Kidney (tissue), 14 donors: ENCODE measurements around the gene TULP4. TPM values are rescaled to one million over a fixed set of nuclear protein-coding genes. Genes with fewer than 3 reads are reported as not detected.

Experiments used
- DNase-seq, 5 donors: peaks; one replicate each; pipeline ENCODE4 v3.0.0-alpha.2; 2013 to 2020
- FAIRE-seq: peaks from 2 replicates; lab custom pipeline; 2012; peaks lifted over from hg19 to GRCh38; lab: Jason Lieb, UNC
- H3K27ac ChIP-seq, 2 donors: one replicate each; pipeline ENCODE4 v1.7.0; 2013; ENCODE audit warnings: low read depth in 2 of 2, low read length in 2 of 2, inconsistent platforms in 1 of 2
- H3K27me3 ChIP-seq: one replicate; pipeline ENCODE4 v1.7.1; 2013; ENCODE audit warnings: low read length, inconsistent platforms; ENCODE audit not compliant: control insufficient read depth, insufficient read depth
- H3K36me3 ChIP-seq, 3 donors: one replicate each; pipeline versions ENCODE4 v1.7.0 to v1.7.1; 2013; ENCODE audit warnings: low read length in 3 of 3, control low read depth in 1 of 3, inconsistent platforms in 1 of 3; ENCODE audit not compliant: insufficient read depth in 3 of 3, control insufficient read depth in 2 of 3
- H3K4me1 ChIP-seq, 3 donors: one replicate each; pipeline versions ENCODE4 v1.7.0 to v1.7.1; 2013; ENCODE audit warnings: low read length in 3 of 3, inconsistent platforms in 1 of 3, low read depth in 1 of 3; ENCODE audit not compliant: control insufficient read depth in 2 of 3, insufficient read depth in 2 of 3
- H3K4me3 ChIP-seq, 3 donors: one replicate each; pipeline versions ENCODE4 v1.7.0 to v1.8.1; 2013; ENCODE audit warnings: low read length in 3 of 3, control low read depth in 1 of 3, inconsistent platforms in 1 of 3
- H3K9ac ChIP-seq, 3 donors: one replicate each; pipeline versions ENCODE4 v1.7.0 to v1.7.1; 2013; ENCODE audit warnings: low read length in 3 of 3, control low read depth in 1 of 3, inconsistent platforms in 1 of 3
- H3K9me3 ChIP-seq, 3 donors: one replicate each; pipeline versions ENCODE4 v1.7.0 to v1.7.1; 2013; ENCODE audit warnings: low read length in 3 of 3, control low read depth in 1 of 3, inconsistent platforms in 1 of 3; ENCODE audit not compliant: control insufficient read depth in 2 of 3, insufficient read depth in 1 of 3
- intact Hi-C: fragments of 100-400 bp; cut with DNase I; formaldehyde crosslinking; loops from one replicate; pipeline ENCODE4 v1.11.1; 2022
- polyA plus RNA-seq: library from polyadenylated mRNA; stranded (reverse); fragments of 350-450 nt; fragmentation: Illumina TruSeq; extraction: RNeasy Lipid Tissue Mini Kit (QIAGEN cat#74804); gene quantifications from one replicate; pipeline ENCODE4 v1.2.3, GENCODE V29; 2014; ENCODE audit warnings: low read depth, low replicate concordance; ENCODE audit not compliant: insufficient read depth
- total RNA-seq: library from RNA; stranded (reverse); fragmentation: NEBNext Ultra II Directional; extraction: Animal tissue kit (Norgen Biotek cat#: 25700); gene quantifications from one replicate; pipeline ENCODE4 v1.2.1, GENCODE V29; 2021
- TF ChIP-seq, protein P1 (sequence below): IDR thresholded peaks from 3 replicates; pipeline ENCODE4 v1.5.1; 2012; ENCODE audit warnings: mild to moderate bottlenecking, moderate library complexity, borderline replicate concordance; ENCODE audit not compliant: insufficient read depth; ENCODE audit errors: extremely low read depth
- donor health status: control.
- donor health status: control.
- donor health status: control.
- donor health status: control.
- donor health status: control.
- donor health status: DM: yes; HTN: yes; CAD: no.
- donor health status: Normal renal cell carcinoma (clear cell type).

Gene TULP4
- total and polyA plus RNA-seq, 2 donors from 2014 or later, result 3.3 to 114 TPM

DNA sequence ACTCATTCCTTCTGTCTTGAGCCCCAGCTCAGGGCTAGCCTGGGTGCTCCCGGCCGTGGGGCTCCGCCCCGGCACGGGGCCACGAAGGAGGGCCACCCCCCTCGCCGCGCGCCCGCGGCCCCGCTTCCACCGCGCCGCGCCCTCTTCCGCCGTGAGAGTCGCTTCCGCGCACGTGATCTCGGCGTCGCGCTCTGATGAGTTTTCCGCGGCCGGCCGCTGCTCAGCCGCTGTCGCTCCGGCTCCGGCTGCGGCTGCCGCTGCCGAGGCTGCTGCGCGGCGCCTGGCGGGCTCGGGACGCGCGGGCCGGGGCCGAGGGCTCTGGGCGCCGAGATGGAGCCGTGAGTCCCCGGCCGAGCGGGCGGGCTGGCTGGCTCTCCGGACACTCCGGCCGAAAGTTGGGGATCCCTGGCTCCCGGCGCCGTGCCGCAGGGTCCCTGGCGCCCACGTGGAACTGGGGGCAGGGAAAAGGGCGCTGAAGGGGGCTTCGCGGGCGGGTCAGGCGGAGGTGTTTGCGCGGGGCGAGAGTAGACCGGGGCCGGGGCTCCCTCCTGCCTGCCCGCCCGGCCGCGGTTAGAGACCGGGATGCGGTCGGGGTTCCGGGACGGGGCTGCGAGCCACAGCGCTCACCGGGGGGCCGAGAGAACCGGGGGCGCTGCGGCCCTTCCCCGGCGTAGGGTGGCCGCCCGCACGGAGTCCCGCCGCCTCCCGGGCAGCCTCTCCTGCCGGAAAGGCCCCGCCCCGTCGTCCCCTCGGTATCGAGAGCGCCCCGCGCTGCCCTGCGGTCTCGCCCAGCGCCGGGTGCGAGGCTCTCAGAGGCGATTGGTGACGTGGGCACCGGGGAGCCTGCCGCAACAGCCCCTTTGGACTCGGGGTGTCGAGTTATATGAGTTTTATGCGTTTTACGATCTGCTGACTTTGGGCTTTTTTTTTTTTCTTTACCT, 247.9 kb downstream of the TULP4 start, which contains the start of gene TMEM181:
Gene TMEM181 (plus strand): TSS at position 197 of the 941 bp plus-strand sequence. CDS start 134 bp downstream, at position 331.
- no peaks in the 10 kb centered on the region for H3K9me3 ChIP-seq
- H3K4me3 ChIP-seq, result peak within 1 kb of the TSS; percentile 77 to 90 (median 90)
- H3K4me1 ChIP-seq, result peaks cover 3 to 12% (median 4%) of the 10 kb centered on the region in 3 donors
- H3K9ac ChIP-seq, result peak within 1 kb of the TSS; percentile 63 to 84 (median 76)
- peak within 1 kb of the TSS; percentile 51 to 67 for H3K27ac ChIP-seq
- TF ChIP-seq, protein P1, sequence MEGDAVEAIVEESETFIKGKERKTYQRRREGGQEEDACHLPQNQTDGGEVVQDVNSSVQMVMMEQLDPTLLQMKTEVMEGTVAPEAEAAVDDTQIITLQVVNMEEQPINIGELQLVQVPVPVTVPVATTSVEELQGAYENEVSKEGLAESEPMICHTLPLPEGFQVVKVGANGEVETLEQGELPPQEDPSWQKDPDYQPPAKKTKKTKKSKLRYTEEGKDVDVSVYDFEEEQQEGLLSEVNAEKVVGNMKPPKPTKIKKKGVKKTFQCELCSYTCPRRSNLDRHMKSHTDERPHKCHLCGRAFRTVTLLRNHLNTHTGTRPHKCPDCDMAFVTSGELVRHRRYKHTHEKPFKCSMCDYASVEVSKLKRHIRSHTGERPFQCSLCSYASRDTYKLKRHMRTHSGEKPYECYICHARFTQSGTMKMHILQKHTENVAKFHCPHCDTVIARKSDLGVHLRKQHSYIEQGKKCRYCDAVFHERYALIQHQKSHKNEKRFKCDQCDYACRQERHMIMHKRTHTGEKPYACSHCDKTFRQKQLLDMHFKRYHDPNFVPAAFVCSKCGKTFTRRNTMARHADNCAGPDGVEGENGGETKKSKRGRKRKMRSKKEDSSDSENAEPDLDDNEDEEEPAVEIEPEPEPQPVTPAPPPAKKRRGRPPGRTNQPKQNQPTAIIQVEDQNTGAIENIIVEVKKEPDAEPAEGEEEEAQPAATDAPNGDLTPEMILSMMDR, result no peak
- intact Hi-C loops, result no loop called here
- DNase-seq (peak; percentile 82 to 96 (median 91)), FAIRE-seq (no peak)
- H3K36me3 ChIP-seq, result no peaks in the 10 kb centered on the region
- no peaks in the 10 kb centered on the region for H3K27me3 ChIP-seq

GRCh38 chr6:158560836-158561320, 248.6 kb downstream of the TULP4 start:
- intact Hi-C loops, result no loop called here
- H3K9me3 ChIP-seq, result no peaks in the 10 kb centered on the region
- peak in 4 of 5 donors; percentile 26 to 74 (median 53) for DNase-seq
- no peaks in the 10 kb centered on the region for H3K36me3 ChIP-seq
- H3K4me3 ChIP-seq, result peak overlapping the region; percentile 61 to 90 (median 68)
- peaks cover 3 to 12% (median 4%) of the 10 kb centered on the region in 3 donors for H3K4me1 ChIP-seq
- peak overlapping the region; percentile 34 to 36 (median 35) for H3K9ac ChIP-seq
- no peak overlapping the region for H3K27ac ChIP-seq
- no peak for FAIRE-seq
- TF ChIP-seq, protein P1, result no peak
- no peaks in the 10 kb centered on the region for H3K27me3 ChIP-seq

Other genes starting within 250 kb of the TULP4 start
- 6.7 TPM for gene SERAC1, start 144.2 kb upstream of the TULP4 start, total RNA-seq
- 5.8 TPM for gene SERAC1, start 144.2 kb upstream of the TULP4 start, polyA plus RNA-seq
- gene GTF2H5, start 144.1 kb upstream of the TULP4 start, total RNA-seq, result 23.3 TPM
- gene GTF2H5, start 144.1 kb upstream of the TULP4 start, polyA plus RNA-seq, result 42.0 TPM
- gene TMEM181, start 247.6 kb downstream of the TULP4 start, total RNA-seq, result 19.9 TPM
- 6.9 TPM for gene TMEM181, start 247.6 kb downstream of the TULP4 start, polyA plus RNA-seq